A204.1 (cell line): ENCODE measurements around the gene TAS1R2.

ENCODE experiments used
- FAIRE-seq: peaks from 2 replicates; lab custom pipeline; 2012; peaks lifted over from hg19 to GRCh38; lab: Jason Lieb, UNC

TAS1R2 gene

GRCh38 chr1:18819986-18820790, 39.3 kb downstream of the TAS1R2 start:
- FAIRE-seq: no peak

DNA sequence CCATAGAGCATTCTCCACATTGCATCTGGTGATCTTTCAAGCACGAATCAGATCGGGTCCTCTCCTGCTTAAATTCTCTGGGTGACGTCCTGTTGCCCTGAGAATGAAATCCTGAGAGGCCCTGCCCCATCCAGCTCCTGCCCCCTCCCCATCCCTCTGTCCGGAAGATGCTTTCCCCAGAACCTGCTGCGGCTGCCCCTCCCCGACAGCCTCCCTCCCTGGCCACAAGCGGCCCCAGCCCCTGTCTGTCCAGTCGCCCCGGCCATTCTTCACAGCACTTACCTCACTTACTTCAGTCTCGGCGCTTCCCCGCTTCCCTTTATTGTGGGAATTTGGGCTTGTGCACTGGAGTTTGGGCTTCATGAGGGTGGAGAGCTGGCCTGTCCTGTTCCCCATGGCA, 40.3 kb downstream of the TAS1R2 start:
- FAIRE-seq: no peak

GRCh38 chr1:18817795-18818435, 41.5 kb downstream of the TAS1R2 start:
- no peak for FAIRE-seq

GRCh38 chr1:18817316-18817715, 42.1 kb downstream of the TAS1R2 start:
- FAIRE-seq: no peak

DNA sequence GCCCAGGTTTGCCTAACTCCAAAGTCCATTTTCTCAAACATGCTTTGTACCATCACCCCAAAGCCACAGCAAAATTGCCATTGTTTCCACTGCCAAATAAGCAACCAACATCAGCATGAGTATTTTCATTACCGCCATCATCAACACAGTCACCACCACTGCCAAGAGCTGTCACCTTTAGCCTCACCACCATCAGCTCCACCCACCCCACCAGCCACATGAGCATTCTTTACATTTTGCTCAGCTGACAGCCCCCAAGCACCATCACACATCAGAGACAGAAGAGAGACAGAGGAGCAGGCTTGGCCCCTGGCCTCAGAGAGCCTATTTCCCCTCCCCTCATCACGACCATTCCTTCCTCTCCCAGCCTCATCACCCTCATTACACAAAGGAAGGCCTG, 42.7 kb downstream of the TAS1R2 start:
- no peak for FAIRE-seq

DNA sequence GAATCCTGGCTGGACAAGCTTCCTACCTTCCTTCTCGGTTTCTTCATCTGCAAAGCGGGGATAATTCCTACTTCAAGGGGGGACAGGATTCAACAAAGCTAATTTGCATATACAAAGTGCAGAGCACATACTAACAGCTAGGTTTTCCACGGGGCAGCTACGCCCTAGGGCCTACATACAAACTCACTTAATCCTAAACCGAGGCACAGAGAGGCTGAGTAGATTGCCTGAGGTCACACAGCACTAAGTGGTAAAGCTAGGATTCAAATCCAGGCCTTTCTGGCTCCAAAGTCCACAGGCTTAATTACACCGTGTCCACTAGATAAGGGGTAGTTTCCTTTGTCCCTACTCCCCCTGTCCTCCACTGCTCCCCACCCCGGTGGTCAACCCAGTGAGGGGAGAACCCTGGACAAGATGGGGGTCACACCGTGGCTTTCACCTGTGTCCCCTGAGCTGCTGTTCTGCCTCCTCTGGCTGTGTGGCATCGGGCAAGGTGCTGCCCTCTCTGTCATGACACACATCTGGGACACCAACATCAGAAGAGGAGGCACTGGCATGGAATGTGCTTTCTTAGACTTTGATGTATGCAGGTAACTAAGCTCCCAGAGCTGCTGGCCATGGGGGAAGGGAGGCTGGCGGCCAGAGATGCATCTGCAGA, 44.5 kb downstream of the TAS1R2 start:
- no peak for FAIRE-seq

GRCh38 chr1:18814425-18814824, 45.0 kb downstream of the TAS1R2 start:
- FAIRE-seq: no peak

DNA sequence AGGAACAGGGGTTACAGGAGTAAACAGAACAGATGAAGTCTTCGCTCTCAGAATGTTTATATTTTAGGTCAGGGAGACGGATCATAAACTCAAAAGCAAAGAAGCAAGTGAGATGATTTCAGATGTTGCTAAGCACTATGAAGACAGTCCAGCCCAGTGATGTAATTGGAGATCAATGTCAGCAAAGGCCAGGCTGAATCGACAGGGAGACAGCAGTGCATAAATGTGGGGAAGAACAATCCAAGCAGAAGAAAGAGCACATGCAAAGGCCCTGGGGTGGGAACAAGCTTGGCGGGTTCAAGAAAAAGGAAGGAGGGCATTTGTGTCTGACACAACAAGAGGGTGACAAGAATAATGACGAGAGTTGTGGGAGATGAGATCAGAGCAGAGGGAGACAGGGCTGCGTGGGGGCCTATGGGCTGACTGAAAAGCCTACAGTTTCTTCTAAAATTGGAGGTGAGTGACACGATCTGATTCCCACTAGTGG, 47.0 kb downstream of the TAS1R2 start:
- FAIRE-seq: no peak

DNA sequence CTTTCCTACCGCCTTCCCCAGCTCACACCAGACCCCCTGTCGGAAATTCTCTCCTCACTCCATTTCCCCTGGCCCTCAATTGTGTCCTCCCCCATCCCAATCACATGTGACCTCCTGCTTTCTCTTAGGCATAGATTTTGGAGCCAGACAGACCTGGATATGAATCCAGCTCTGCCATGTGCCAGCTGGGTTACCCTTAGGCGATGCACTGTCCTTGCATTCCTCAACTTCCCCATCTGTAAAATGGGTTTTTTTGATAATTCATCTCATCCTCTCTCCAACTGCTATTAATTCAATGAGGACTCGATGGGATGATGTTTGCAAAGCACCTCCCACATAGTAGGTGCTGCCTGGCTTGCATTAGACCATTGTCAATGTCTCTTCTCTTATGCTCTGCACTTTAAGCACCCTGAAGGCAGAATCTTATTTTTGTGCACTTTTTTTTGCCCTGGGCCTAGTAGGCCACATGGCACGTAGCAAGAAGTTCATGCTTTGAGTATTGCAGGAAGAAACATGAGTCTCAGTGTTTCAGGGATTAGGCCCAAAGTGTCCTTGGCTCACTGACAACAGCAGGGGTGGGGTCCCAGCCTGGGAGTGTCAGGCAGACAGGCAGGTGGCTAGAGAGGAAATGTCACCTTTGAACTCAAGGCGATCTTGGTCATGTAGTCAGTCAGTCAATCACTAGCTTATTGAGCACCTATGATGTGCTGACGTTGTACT, 47.6 kb downstream of the TAS1R2 start:
- FAIRE-seq: no peak

DNA sequence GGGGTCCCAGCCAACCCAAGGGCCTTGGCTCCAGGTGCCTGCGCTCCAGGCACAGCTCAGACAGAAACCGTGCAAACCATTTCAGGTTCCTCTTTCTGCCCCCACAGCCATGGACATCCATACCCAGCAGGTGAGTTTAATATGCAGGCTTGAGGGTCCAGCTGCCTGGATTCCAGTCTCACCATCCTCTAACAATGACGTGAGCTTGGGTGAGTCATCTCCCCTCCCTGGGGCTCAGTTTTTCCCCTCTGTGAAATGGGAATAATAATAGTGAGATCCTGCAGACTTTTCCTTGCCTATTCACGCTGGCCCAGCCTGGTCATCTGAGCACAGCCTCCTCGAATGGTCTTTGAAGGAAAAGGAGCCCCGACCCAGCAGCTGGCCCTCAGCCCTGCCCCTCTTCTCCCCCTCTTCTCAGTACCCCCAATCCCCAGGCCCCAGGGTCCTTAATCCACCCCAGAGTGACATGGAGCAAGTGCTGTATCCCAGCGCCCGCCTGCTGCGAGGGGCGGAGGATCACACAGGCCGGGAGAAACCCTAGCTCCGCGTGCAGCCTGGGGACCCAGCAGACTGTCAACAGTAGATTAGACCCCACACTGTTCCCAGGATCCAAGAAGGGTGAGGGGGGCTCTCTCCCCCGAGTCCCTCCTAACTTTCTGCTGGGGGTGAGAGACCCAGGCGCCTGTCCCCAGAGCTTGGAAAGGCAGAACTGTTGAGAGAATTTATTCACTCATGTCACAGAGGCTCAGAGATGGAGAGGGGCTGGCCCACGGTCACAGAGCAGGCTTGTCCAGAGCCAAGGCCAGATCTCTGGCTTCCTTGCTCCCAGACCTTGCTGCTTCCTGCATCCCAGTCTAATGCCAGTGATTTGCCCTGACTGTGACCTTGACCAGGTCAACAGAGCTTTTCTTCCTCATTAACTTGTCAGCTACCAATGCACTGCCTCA, 49.2 kb downstream of the TAS1R2 start:
- no peak for FAIRE-seq

DNA sequence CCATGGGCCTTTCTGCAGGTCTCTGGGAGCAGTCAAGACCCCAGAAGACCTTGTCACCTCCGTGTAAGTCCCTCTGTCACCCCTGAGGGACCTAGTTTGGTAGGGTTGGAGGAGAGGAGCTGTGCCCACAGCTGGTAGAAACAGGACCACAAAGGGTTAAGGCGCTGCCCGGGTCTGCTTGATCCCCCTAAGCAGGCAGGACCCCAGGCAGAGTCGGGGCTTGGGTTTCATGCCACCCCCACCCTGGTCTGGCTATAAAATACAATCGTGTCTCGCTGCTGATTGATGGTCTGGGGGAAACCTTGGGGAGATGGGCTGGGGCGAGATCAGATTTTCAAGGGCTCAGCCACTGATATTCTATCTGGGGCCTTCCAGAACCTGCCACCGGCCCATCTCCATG, 50.9 kb downstream of the TAS1R2 start:
- no peak for FAIRE-seq

- no peak for FAIRE-seq
Observed at GRCh38 chr1:18807334-18808063, 52.0 kb downstream of the TAS1R2 start.

DNA sequence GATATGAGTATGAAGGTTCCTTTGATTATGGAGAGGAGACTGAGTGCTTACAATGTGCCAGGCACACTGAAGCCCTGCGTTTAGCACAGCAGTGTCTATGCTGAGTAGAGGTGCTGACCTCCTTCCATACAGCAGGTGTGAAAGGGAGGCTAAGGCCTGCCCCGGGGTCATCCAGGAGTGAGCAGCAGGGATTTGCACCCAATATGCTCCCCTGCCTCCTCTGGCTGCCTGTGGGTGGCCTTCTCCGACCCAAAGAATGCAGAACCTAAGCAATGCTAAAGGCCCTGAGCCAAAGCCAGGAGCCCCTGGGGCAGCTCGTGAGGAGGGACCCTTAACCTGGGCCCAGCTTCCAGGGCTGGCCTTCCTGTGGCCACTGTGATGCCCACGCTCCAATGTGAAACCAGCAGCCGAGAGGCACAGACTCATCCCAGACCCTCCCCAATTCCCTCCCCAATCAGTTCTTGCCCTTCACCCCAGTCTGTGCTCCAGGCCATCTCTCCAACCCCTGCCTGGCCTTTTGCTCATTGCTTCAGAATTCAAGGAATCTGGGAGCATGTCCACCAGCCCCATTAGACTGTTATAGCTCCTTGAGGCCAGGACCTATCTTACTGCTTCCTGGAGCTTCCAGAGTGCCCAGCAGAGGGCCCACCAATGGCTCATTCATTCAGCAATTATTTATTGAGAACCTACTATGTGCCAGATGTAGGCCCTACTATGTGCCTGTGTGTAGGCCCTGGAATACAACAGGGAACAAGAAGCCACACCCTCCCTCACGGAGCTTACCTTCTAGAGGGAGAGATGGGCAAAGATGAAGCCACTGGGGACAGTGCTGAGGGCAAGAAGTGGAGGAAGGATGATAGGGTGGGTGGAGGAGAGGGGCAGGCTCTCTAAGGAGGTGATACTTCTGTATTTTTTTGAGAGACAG, 53.3 kb downstream of the TAS1R2 start:
- no peak for FAIRE-seq

- no peak for FAIRE-seq
Observed at GRCh38 chr1:18805150-18805879, 54.1 kb downstream of the TAS1R2 start.

DNA sequence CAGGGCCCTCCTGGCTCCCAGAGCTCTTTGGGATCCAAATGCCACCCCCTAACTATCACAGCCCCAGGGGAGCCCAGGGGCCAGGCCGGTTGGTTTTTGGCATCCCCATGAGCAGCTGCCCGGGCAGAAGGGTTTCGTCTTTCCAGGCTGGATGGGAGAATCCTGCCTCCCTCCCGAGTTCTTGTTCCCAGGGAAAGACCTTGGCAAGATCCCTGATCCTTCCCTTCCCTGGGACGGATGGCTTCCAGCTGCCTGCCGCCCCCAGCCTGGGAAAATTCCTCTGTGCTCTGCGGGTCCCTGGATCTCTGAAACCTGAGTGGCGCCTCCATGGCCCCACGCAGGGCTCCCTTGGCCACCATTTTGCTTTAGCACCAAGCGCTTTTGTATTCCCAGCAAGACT, 55.6 kb downstream of the TAS1R2 start:
- FAIRE-seq: no peak

GRCh38 chr1:18803151-18803791, 56.2 kb downstream of the TAS1R2 start:
- FAIRE-seq: no peak

GRCh38 chr1:18802231-18802630, 57.2 kb downstream of the TAS1R2 start:
- no peak for FAIRE-seq

DNA sequence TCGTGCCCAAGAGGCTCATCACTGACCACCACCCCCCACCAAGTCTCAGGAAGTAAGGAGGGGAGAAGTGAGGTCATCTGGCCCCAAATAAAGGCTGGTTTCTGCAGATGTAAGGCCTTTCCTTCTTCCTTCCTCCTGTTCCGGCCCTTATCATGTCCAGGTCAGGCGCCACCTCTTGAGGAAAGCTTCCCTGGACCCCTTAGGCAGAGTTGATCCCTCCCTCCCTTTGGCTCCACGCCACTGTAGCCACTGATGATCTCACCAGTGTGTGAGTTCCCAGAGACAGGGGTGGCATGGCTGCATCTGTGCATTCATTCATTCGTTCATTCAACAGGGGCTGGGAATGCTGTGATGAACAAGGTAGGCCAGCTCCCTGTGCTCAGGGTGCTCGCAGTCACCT, 59.2 kb downstream of the TAS1R2 start:
- FAIRE-seq: no peak
